Aortic smooth muscle cell (primary cell): ENCODE measurements around the gene NSD2. TPM values are rescaled to one million over a fixed set of nuclear protein-coding genes. Genes with fewer than 3 reads are reported as not detected.

ENCODE experiments used
- total RNA-seq: library from RNA; depleted of rRNA; stranded (reverse); fragments of >200 nt; gene quantifications from 2 replicates; pipeline ENCODE4 v1.2.3, GENCODE V29; 2014

Gene NSD2
- total RNA-seq = 66.3 and 67.4 TPM in 2 replicates

DNA sequence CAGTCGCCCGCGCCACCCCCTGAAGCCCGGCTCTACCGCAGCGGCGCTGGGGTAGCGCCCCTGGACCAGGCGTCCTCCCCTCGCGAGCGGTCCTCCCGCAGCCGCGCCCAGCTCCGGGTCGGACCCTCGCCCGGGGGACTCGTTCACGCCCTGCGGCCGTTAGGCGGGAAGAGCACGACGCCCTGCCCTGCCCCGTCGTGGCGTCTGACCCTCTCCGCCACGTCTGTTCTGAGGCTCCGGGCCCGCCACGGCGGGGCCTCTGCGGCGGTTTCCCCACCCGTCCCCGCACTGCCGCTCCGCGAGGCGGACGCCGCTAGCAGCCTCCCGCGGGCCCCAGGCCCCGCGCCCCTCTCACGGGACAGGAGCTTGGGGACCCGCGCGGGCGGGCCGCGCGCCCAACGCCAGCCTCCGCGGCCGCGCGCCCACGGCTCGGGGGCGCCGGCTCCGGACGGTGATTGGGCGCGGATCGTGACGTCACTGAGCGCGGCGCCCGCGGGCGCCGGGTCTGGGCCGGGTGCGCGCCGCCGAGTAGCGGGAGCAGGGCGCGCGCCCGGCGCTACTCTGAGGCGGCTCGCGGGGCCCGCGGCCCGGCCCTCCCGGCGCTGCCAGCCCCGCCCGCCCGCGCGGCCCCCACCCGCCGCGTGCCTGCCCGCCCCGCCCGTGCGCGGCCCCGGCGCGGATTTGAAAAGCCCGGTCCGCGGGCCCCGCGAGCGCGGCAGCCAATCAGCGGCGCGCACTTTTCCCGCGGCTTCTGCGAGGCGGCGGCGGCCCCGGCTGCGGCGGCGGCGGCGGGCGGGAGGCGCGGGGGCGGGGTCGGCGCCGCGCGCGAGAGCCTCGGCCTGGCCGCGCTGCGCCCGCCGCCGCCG is at the start of gene NSD2:
TSS of gene NSD2 (plus strand) at position 816 of the 866 bp plus-strand sequence. CDS start 29,262 bp downstream, outside the sequence.

DNA sequence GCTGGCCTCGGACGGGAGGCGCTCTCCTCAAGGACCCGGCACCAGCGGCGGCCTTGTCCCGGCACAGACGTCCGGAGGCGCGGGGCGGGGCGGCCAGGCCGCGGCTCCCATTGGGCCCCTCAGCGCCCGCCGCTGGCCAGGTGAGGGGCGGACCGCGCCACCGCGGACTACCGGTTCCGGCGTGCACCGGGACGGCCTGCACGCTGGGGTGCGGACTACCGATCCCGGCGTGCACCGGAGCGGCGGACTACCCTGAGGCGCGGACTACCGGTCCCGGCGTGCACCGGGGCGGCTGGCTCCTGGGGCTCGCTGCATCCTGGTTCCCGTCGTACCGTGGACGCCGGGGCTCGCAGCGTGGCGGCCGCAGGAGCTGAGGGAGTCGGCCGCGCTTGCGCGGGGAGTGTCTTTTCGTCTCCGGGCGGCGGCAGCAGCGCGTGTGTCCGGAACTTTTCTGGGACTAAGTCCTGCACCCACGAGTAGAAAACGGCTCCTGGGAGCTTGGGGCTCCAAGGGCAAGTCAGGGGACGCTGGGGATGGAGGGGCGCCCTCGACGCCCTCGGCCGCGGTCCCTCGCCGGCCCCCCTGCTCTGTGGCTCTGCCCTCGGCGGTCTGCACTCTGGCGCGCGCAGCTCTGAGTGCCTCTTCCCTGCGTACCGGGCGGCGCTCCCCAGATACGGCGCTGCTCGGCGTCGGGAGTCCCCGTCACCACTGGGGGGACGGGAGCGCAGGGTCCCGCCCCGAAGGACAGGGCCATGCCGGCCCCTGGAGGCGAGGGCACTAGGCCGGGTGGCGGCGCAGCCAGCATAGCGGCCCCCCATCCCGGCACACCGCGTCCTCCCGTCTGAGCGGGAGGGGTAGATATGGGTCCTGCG is 14.9 kb upstream of the NSD2 start, which contains the start of gene LETM1:
TSS of gene LETM1 (minus strand) at position 86 of the 872 bp plus-strand sequence. CDS start 206 bp downstream, outside the sequence.

DNA sequence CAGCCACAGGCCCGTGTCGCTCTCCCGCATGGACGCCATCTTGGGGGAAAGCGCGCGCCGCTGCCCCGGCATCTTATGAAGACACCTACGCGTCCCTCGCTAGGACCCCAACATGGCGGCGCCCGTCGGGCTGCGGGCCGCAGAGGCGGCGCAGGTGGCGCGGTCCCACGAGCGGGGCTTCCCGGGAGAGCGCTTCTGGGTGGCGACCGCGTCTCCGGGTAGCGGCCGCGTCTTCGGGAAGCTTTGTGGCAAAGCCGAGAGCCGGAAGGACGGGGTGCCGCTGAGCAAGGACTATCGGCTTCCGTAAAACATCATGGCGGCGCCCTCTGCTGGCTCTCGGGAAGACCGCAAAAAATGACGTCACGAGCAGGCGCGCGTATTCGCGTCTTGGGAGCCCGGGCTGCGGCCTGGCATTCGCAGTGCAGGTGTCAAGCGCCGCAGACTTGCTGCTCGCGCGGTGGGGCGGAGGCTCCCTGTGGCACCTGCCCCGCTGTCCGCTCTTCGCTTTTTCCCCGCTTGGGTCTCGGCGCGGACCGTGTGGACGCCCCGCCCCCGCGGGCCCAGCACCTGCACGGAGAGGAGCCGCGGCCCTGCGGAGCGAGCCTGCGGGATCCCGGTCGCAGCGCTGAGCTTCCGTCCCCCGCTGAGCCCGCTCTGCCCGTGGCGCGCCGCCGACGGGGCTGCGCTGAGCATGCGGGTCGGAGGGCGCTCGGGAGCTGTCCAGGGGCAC is 137.9 kb downstream of the NSD2 start, which contains the start of gene NELFA:
TSS of gene NELFA (minus strand) at position 54 of the 730 bp plus-strand sequence. CDS start at position 39, 15 bp downstream.

Other genes with a start within 250 kb of the NSD2 start
- gene FAM53A, start 187.1 kb upstream of the NSD2 start, total RNA-seq = 1.3 and 1.8 TPM in 2 replicates
- gene SLBP, start 159.1 kb upstream of the NSD2 start, total RNA-seq = 57.4 and 77.0 TPM in 2 replicates
- 39.5 and 47.0 TPM in 2 replicates for gene TMEM129, start 150.1 kb upstream of the NSD2 start, total RNA-seq
- 9.0 and 15.3 TPM in 2 replicates for gene TACC3, start 149.9 kb upstream of the NSD2 start, total RNA-seq
- gene FGFR3, start 78.1 kb upstream of the NSD2 start, total RNA-seq = 0.31 and 0.92 TPM in 2 replicates
- 60.2 and 94.9 TPM in 2 replicates for gene LETM1, start 15.2 kb upstream of the NSD2 start, total RNA-seq
- 12.8 and 12.9 TPM in 2 replicates for gene NELFA, start 137.6 kb downstream of the NSD2 start, total RNA-seq
- gene NAT8L, start 187.9 kb downstream of the NSD2 start, total RNA-seq = under 0.01 TPM in 2 replicates